GM19328 (cell line): ENCODE results near the gene DSE.
"Not testable (repeated sequence)": the region's sequence is repeated elsewhere in the genome, so short reads cannot be mapped to it uniquely, and the experiment has no call there.

ENCODE experiments used
- ATAC-seq: cut with Tn5 transposase; IDR thresholded peaks from one replicate; pipeline ENCODE4 v1.9.1; 2021; ENCODE audit warnings: mild to moderate bottlenecking, moderate library complexity; ENCODE audit not compliant: unreplicated experiment

DSE gene

GRCh38 chr6:116370760-116371119, at the start of gene DSE:
TSS of gene DSE (plus strand) at chr6:116370947. CDS start at chr6:116399251, 28,304 bp downstream.
- ATAC-seq: peak; percentile 77

DNA sequence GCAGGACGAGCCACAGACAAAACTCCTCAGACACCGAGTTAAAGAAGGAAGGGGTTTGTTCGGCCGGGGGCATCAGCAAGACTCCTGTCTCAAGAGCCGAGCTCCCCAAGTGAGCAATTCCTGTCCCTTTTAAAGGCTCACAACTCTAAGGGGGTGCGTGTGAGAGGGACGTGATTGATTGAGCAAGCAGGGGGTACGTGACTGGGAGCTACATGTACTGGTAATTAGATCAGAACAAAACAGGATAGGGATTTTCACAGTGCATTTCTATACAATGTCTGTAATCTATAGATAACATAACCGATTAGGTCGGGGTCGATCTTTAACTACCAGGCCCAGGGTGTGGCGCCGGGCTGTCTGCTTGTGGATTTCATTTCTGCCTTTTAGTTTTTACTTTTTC, 48.8 kb upstream of the DSE start:
- not testable (repeated sequence) for ATAC-seq

GRCh38 chr6:116323863-116324262, 46.9 kb upstream of the DSE start:
- no peak for ATAC-seq

DNA sequence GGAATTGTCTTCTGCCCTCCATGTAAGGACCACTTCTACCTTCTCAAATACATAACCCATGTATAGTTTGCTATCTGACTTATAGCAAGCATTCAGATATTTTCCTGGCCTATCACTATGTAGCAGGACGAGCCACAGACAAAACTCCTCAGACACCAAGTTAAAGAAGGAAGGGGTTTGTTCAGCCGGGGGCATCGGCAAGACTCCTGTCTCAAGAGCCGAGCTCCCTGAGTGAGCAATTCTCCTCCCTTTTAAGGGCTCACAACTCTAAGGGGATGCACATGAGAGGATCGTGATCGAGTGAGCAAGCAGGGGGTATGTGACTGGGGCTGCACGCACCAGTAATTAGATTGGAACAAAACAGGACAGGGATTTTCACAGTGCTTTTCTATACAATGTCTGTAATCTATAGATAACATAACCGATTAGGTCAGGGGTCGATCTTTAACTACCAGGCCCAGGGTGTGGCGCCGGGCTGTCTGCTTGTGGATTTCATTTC, 45.1 kb upstream of the DSE start:
- ATAC-seq: not testable (repeated sequence)

GRCh38 chr6:116326181-116326671, 44.5 kb upstream of the DSE start:
- ATAC-seq: no peak

DNA sequence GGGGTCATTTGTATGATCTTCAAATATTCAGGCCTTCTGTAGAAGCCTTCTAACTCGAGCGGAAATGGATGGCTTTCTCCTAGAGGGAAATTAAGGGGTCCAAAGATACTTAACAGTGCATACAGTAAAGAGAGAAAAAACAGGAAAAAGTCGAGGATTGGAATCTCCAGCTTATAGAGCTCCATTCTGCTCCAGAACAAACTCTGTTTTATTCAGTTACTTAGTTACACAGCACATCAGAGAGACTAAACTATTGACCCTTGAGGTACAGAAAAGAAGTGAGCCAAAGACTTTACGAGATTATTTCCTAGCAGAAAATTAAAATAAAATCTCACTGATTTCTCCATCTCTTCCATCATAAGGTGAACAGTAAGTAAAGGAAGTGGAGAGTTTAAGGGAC, 43.8 kb upstream of the DSE start:
- ATAC-seq: no peak

DNA sequence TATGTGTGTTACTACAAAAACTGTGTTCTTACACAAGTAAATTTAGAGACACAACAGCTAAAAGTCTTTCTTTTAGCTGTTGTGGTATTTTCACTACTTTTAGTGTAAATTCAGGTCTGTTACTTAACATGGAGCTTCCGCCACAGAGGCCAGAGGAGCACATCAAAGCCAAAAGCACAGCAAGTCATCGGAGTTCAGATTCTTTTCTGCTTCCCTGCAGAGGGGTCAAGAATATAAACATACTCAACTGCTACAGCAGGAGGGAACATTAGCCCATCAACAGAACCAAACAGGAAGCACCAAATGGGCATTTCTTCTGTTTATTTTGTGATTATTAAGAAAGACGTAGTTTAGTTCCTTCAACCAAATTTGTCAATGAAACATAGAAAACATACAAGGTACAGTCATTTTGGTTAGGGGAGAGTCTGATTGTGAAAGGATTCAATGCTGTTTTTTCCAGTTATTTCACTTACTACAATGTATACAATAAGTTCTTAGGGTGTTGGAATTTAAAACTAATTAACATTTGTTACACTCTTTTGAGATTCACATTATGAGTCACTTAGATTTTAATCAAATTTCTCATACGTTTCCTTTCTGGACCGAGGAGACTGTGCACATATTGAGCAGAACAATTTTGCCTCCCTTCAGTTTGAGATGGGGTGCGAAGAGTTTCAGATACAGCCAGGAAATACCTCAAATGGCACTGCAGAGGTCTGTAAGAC, 42.8 kb upstream of the DSE start:
- no peak for ATAC-seq

DNA sequence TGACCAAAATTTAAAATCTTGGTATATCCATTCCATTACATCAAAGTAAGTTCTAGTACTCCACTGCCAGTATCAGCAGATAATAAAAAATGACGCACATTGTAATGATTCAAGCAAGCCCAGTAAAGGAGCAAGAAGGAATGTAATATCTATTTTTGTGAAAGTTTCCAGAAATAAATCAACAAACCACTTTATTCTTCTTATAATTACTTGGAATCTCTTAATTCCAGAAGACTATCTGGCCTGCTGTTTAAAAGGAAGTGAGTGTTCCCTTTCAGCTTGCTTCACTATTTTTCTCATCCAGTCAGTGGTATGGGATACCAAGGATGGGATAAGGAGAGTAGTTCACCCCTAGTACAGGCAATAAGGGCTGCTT, 42.2 kb upstream of the DSE start:
- ATAC-seq: no peak

GRCh38 chr6:116329156-116329555, 41.6 kb upstream of the DSE start:
- no peak for ATAC-seq

GRCh38 chr6:116330511-116330910, 40.2 kb upstream of the DSE start:
- no peak for ATAC-seq

DNA sequence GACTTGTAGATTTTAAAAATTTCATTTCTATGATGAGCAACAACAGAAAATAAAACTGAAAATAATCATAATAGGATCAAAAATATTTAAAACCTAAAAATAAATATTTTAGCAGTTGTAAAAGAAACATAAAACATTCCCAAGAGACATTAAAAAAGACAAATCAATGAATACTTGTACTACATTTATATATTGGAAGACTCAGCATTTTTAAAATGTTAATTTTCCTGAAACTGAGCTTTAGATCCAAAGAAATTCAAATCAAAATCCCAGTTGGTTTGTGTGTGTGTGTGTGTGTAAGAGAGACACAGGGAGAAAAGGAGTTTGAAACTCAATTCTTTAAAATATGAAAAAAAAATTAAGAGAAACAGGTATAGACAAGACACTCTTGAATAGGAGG, 38.7 kb upstream of the DSE start:
- ATAC-seq: no peak

DNA sequence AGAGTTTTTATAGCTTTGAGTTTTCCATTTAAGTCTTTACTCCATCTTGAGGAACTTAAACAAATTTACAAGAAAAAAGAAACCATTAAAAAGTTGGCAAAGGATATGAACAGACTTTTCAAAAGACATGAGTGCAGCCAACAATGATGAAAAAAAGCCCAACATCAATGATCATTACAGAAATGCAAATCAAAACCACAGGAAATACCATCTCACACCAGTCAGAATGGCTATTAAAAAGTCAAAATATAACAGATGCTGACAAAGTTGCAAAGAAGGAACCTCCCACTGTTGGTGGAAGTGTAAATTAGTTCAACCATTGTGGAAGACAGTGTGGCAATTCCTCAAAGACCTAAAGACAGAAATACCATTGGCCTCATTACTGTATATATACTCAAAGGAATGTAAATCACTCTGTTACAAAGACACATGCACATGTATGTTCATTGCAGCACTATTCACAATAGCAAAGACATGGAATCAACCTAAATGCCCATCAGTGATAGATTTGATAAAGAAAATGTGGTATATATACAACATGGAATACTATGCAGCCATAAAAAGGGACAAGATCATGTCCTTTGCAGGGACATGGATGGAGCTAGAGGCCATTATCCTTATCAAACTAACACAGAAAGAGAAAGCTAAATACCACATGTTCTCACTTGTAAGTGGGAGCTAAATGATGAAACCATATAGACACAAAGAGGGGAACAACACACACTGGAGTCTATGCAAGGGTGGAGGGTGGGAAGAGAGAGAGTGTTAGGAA, 35.9 kb upstream of the DSE start:
- not testable (repeated sequence) for ATAC-seq

GRCh38 chr6:116335612-116336215, 35.0 kb upstream of the DSE start:
- ATAC-seq: no peak

DNA sequence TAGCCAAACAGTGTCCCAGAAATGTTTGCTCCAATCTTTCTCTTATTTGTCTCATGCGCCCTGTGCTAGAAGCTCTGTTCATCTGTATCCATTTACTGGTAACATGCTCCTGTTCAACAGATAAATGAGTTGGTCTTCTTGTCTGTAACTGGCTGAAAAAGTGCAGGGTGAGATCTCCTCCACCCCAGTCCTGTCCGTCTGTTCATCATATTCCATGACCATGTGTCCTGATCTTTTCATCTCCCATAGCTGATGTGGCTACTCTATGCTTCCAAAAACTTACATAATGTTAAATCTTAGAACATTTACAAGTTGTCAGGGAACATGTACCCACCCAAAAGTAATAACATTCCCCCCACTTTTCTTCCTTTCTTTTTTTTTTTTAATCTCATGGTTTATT, 31.8 kb upstream of the DSE start:
- ATAC-seq: no peak

DNA sequence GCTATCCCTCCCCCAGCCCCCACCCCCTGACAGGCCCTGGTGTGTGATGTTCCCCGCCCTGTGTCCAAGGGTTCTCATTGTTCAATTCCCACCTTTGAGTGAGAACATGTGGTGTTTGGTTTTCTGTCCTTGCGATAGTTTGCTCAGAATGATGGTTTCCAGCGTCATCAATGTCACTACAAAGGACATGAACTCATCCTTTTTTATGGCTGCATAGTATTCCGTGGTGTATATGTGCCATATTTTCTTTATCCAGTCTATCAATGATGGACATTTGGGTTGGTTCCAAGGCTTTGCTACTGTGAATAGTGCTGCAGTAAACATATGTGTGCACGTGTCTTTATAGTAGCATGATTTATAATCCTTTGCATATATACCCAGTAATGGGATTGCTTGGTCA, 30.1 kb upstream of the DSE start:
- ATAC-seq: not testable (repeated sequence)

DNA sequence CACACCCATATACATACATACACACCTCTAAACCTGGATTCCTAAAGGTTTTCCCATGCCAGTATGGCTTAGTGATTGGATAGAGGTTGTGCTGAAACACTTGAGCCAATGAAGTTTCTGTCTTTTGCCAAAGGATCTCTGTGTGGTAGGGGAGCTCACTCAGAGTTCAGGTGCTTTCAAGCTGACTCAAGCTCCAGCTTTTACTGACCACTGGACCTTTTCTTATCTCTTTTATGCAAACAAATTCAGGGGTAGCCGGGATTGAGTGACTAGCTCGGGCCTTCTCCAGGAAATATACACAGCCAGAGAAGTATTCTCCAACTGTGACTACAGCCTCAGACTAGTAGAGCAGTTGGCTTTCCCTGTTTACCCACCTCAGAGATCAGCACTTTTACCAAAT, 21.5 kb upstream of the DSE start:
- no peak for ATAC-seq

GRCh38 chr6:116351101-116351500, 19.6 kb upstream of the DSE start:
- ATAC-seq: no peak

- no peak for ATAC-seq
Observed at GRCh38 chr6:116352515-116353471, 18.0 kb upstream of the DSE start.

GRCh38 chr6:116354236-116354635, 16.5 kb upstream of the DSE start:
- no peak for ATAC-seq

DNA sequence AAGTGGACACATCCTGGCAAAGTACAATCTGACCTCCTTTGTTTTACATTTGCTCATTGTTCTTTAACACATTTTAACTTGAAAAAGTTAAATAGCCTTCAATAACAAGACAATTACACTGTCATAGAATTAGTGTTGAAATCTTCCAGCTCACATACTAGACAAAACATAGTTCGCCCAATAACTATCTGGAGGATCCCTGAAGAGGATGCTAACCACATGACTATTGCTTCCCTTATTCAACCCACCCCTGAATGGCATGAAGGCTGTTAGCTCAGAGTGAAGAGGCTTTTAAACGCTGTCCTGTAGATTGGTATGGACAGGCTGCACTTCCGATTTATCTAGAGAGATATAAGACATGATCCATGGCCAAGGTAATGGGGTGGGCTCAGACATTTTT, 15.0 kb upstream of the DSE start:
- ATAC-seq: no peak

- ATAC-seq: no peak
Observed at GRCh38 chr6:116359131-116359530, 11.6 kb upstream of the DSE start.
